Peyer's patch (tissue), 4 donors: ENCODE measurements around the gene LGI2.

Source experiments
- POLR2A ChIP-seq, 2 donors: fragments of 450-650 bp; IDR thresholded peaks; one replicate each; pipeline ENCODE4 v1.5.1; 2017; ENCODE audit warnings: antibody characterized with exemption in 2 of 2, mild to moderate bottlenecking in 2 of 2, moderate library complexity in 2 of 2
- TF ChIP-seq, protein P1 (sequence below), 6 experiments: fragments of 450-650 bp in 4 of 6; fragments of 200-600 bp in 2 of 6; sonication (generic) in 1 of 6; IDR thresholded peaks; one replicate each; pipeline ENCODE4 v1.5.1; 2017 to 2019; ENCODE audit warnings: antibody characterized with exemption in 6 of 6, mild to moderate bottlenecking in 3 of 6, moderate library complexity in 1 of 6

DNA sequence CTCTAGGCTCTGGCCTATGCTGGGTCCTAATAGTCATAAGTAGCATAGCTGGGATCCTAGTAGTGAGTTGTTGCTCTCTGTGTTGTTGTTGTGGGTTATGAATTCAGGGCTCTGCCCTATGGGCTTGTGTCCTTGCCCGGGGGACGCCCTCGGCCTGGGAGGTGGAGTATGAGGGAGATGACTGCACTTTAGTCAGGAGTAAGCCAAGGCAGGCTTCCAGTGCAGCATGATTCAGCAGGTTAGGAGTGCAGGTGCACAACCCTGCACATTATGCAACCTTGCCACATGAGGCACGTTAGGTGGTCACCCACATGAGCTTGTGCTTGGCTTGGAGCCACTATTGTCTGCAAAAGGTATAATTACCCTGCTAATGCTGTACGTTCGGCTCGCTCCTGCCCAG is 59.6 kb downstream of the LGI2 start:
- TF ChIP-seq, protein P1, sequence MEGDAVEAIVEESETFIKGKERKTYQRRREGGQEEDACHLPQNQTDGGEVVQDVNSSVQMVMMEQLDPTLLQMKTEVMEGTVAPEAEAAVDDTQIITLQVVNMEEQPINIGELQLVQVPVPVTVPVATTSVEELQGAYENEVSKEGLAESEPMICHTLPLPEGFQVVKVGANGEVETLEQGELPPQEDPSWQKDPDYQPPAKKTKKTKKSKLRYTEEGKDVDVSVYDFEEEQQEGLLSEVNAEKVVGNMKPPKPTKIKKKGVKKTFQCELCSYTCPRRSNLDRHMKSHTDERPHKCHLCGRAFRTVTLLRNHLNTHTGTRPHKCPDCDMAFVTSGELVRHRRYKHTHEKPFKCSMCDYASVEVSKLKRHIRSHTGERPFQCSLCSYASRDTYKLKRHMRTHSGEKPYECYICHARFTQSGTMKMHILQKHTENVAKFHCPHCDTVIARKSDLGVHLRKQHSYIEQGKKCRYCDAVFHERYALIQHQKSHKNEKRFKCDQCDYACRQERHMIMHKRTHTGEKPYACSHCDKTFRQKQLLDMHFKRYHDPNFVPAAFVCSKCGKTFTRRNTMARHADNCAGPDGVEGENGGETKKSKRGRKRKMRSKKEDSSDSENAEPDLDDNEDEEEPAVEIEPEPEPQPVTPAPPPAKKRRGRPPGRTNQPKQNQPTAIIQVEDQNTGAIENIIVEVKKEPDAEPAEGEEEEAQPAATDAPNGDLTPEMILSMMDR (IDR thresholded peaks at IDR 0.05): no peak
- TF ChIP-seq POLR2A (IDR thresholded peaks at IDR 0.05): no peak
